Stimulated activated CD4-positive, alpha-beta T cell treated with anti-CD3 and anti-CD28 coated beads, Interleukin-12 subunit alpha, Interleukin-12 subunit beta, amount 100 ng/mL, for 24 hours (primary cell): ENCODE measurements around the gene TFCP2L1.

Experiments
- DNase-seq, 2 experiments: peaks; one replicate each; pipeline ENCODE4 v3.0.0-alpha.2; 2020; ENCODE audit warnings: low read depth in 2 of 2

The TFCP2L1 gene

GRCh38 chr2:121196132-121196848, 88.7 kb downstream of the TFCP2L1 start:
- DNase-seq = no peak

DNA sequence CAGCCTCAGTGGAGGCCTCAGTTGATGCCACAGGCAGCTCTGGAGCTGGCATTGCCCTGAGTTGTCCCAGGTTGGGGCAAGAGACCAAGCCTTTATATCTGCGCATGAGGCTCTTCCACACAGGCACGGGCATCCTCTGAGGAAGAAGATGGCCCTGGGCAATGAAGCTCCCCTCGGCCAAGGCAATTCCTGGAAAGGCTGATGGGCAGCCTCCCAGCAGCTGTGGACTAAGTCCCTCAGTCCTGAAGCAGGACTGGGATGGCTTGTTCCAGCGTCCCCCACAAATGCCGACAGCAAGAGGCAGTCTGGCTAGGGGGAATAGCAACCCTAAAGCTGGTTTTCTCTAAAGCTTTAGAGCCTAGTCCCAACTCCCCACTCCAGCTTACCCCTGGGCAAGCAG, 90.0 kb downstream of the TFCP2L1 start:
- no peak for DNase-seq

GRCh38 chr2:121194626-121195025, 90.4 kb downstream of the TFCP2L1 start:
- no peak for DNase-seq

DNA sequence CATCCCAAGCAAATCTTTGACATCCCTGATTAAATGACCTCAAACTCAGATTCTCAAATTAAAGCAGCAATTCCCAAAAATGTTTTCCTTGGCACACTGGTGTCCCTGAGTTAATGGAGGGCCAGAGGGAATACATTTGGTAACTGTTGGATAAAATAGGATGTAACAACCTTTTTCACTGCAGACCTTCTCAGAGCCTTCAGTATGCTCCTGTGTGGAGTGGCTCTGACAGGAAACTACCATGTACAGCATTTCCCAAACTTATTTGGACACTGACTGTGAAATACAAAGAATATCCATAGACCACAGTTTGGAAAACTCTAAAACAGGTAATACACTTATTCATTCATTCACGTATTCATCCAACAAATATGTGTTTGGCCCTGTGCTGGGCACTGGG, 91.8 kb downstream of the TFCP2L1 start:
- no peak for DNase-seq

- DNase-seq = no peak
Observed at GRCh38 chr2:121192576-121192975, 92.4 kb downstream of the TFCP2L1 start.

- no peak for DNase-seq
Observed at GRCh38 chr2:121191191-121192170, 93.5 kb downstream of the TFCP2L1 start.

GRCh38 chr2:121189661-121190381, 95.2 kb downstream of the TFCP2L1 start:
- no peak for DNase-seq

DNA sequence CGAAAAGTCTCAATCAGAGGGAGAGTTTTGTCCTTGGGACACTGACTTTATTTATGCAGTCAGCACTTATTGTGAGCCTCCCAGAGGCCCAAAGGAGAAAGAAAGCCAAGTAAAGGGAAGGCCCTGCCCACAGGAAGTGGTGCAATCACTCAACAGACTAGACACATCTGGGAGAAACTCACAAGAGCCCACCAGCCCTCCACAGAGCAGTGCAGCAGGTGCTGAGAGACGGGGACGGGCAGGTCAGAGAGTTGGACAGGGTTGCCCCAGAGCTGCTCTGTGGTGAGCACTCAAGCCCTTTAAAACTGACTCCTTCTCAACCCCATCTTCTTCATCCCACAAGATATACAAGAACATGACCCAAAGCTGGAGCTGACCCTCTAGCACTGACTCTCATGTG, 96.0 kb downstream of the TFCP2L1 start:
- DNase-seq = no peak

GRCh38 chr2:121187982-121188411, 97.0 kb downstream of the TFCP2L1 start:
- no peak for DNase-seq

DNA sequence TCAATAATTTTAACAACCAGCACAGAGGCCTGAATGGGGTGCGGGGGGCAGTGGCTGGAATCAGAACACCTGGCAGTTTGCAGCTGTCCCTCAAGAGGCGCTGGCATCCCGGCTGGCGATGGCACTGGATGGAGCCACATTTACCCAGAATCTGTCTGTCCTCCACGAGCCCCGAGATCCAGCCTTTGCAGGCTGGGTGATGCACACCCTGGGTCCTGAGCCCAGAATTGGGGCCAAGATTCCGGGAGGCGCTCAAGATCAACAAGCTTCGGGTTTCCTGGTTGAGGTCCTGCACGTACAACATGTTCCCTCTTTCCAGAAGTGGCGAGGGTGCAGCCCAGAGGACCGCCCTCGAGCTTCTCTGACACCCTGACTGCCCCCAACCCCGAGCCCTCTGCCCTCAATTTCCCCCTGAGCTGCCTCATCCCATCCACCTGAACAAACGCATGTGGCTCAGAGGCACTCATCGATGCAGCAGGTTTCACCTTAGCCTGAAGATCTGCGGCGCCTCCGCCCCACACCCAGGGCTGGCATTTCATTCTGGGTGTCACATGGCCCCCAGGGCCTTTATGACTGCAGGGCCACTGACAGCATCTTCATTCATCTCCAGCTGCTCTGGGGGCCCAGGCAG, 97.5 kb downstream of the TFCP2L1 start:
- no peak for DNase-seq

DNA sequence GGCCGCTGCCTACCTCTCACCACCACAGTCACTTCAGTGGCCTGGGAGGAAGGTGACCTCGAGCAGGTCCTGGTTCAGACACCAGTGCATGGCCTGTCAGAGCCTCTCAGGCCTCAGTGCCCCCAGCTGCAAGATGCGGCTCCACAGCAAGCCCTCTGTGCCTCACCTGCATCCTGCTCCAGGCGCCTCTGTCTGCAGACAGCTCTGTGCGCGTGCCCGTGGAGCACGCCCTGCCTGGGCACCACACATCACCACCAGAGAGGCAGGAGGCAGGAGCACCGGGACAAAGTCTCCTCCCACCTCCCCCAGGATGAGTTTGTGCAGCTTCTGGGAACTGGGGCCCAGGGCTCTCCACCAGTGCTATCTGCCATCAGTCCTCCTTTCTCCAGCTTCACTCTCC, 98.7 kb downstream of the TFCP2L1 start:
- DNase-seq = no peak

- no peak for DNase-seq
Observed at GRCh38 chr2:121185571-121186074, 99.4 kb downstream of the TFCP2L1 start.

- no peak for DNase-seq
Observed at GRCh38 chr2:121185111-121185510, 99.9 kb downstream of the TFCP2L1 start.

DNA sequence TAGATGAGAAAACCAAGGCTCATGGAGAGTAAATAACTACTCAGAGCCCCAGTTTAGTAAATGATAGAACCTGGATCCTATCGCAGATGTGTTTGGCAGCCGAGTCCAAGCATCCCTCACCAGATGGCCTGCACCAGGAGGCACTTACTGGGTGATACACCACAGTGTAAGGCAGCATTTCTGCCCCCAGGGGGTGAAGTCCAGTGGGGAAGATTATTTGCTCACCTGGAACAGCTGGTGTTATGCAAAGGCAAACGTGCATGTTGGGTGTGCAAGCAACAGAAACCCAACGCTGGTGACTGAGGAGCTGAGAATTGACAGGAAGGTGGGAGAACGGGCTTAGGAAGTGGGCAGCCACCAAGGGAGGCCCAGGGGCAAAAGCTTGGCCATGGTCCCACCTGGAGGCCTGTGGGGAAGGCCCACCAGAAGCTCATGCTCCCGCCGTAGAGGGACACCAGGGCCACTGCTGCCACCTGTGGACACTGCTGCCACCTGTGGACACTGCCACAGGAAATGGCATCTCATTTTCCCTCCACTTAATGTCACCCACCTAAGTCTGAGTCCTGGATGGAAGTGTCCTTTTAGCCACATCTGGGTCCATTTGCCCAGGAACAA, 100.6 kb downstream of the TFCP2L1 start:
- DNase-seq = no peak

DNA sequence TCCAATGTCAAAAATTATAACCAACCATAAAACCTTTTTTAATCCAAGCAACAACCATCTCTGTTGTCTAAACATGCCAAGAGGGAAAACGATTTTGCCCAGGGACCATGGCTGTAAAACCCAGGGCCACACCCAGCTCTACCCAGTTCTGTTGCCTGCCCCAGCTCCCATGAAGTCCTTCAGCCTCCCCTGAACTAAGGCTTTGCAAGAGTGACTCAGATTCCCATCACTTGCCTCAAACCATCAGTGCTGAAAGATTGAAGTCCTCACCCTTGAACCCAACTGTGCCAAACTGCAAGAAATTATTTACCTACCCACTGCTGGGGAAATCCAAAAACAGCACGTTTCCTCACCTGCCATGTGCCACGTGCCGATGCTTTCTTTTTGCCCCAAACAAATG, 102.5 kb downstream of the TFCP2L1 start:
- DNase-seq = no peak

- no peak for DNase-seq
Observed at GRCh38 chr2:121179467-121179866, 105.5 kb downstream of the TFCP2L1 start.

DNA sequence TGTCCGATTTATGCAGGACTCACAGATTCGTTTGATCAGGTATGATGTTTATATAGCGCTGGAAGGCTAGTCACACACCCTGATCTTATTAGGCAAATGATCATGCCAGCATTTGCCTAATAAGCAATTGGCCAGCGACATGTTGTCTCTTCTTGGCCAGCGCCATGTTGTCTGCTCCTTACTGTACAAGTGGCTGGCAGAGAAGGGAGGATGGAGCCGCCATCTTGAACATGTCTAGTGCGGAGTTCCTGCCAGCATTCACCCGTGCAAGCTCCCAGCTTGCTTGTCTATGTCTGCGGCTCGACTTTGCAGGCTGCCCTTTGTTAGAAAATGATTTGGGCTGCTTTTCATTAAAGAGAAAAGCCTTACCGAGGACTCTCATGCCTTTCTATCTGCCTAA, 106.3 kb downstream of the TFCP2L1 start:
- no peak for DNase-seq

DNA sequence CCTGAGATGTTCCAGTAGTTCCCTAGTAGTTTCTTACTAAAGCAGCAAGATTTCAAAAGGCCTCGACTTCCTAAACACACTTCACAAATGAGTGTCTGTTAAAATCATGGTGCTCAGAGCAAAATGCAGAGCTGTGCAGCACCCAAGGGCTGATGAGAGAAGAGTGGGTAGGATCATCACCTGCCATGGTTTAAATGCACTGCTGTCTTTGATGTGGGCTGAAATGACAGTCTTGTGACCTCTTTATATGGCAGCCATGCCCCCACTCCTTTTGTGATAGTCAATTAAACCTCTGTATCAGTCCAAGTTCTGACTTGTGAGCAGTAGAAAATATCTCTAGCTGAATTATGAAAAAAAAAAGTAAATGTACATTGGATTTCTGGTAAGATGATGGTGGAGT, 107.1 kb downstream of the TFCP2L1 start:
- no peak for DNase-seq

DNA sequence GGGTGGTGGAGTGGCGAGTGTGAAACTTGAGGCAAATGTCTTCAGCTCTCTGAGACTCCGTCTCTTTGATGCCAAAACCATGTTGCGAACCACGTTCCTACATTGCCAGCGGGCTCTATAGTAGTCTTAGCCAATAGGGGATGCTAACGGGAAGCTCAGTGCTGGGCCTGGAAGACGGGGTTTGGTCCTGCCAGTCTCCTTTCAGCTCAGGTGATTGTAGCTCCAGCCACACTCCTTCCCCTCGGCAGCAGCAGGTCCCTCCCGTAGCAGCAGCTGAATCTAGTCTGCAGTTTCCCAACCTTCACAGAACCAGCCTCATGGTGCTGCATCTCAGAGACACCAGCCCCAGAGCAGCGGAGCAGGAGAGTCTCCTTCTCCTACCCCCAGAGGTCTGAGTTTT, 109.7 kb downstream of the TFCP2L1 start:
- DNase-seq = no peak

DNA sequence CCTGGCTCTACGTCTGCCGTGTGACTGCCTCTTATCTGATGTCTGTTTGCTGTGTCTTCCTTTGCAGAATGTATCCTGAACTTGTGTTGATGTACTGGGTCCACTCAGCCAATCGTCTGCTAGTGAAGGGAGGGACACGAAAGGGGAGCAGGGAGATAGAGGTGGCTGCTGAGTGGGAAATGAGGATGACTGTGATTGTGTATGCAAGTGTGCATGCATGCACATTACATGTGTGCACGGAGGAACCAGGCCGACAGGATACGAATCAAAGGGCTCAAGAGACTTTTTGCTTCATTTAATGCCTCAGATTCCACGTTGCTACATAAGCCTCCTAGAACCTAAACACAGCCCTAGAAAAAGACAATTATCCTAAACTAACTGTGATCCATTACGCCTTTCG, 111.2 kb downstream of the TFCP2L1 start:
- no peak for DNase-seq

DNA sequence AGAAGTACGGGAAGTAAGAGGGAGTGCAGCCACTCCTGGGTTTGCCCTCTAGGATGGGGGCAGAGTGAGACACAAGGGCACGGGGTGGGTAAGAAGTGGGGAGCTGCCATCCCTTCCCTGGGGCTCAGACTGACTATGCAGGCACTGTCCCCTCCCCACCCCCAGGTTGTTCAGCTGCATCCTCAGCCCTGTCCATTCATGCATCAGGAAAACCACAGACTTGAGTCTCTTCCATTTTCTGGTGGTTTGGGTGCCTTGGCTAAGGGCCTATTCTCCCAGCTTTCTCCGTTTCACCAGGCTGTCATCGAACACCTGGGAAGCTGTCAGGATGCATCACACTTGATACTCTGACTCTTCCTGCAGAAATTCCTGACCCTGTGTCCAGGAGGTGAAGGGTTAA, 111.9 kb downstream of the TFCP2L1 start:
- no peak for DNase-seq
